H1 (cell line): Measurements from ENCODE around the gene CAMSAP3. TPM values are rescaled to one million over a fixed set of nuclear protein-coding genes. Genes with fewer than 3 reads are reported as not detected.

ENCODE experiments used
- CTCF ChIA-PET: fragments of 300-600 bp; sonication (Branson Sonifier 250); formaldehyde crosslinking; loops from one replicate; lab custom pipeline; 2021; ENCODE audit not compliant: partially characterized antibody; lab: Charles Lee
- POLR2A ChIA-PET: fragments of 300-600 bp; sonication (Branson Sonifier 250); formaldehyde crosslinking; loops from one replicate; lab custom pipeline; 2021; ENCODE audit warnings: inconsistent platforms; ENCODE audit not compliant: partially characterized antibody; lab: Charles Lee
- DNase-seq, 2 experiments: peaks; one replicate each; pipeline versions ENCODE4 v3.0.0 to v3.0.0-alpha.2; 2010 to 2022; ENCODE audit warnings: low spot score in 2 of 2, low read depth in 1 of 2, mixed read lengths in 1 of 2
- FAIRE-seq: peaks from 2 replicates; lab custom pipeline; 2011; peaks lifted over from hg19 to GRCh38; lab: Jason Lieb, UNC
- H2AFZ ChIP-seq: 2 replicates; pipeline ENCODE4 v1.8.1; 2012; ENCODE audit warnings: low read length, inconsistent platforms
- H2AK5ac ChIP-seq: 2 replicates; pipeline ENCODE4 v1.6.1; 2013; ENCODE audit warnings: low read depth, low read length
- H2BK120ac ChIP-seq: replicated peaks from 2 replicates; pipeline ENCODE3; 2013; ENCODE audit warnings: low read depth, low read length, inconsistent platforms
- H2BK12ac ChIP-seq: 2 replicates; pipeline ENCODE4 v1.6.1; 2013; ENCODE audit warnings: low read depth, low read length
- H2BK15ac ChIP-seq: 2 replicates; pipeline ENCODE4 v1.6.1; 2013; ENCODE audit warnings: low read length
- H2BK20ac ChIP-seq: 2 replicates; pipeline ENCODE4 v1.6.1; 2013; ENCODE audit warnings: low read length
- H2BK5ac ChIP-seq: 2 replicates; pipeline ENCODE4 v1.6.1; 2013; ENCODE audit warnings: low read depth, low read length
- H3K14ac ChIP-seq: 2 replicates; pipeline ENCODE4 v1.6.1; 2013; ENCODE audit warnings: inconsistent platforms; ENCODE audit not compliant: insufficient read length
- H3K18ac ChIP-seq: 2 replicates; pipeline ENCODE4 v1.6.1; 2013; ENCODE audit warnings: low read length; ENCODE audit errors: extremely low read depth
- H3K23ac ChIP-seq: 2 replicates; pipeline ENCODE4 v1.6.1; 2013; ENCODE audit warnings: inconsistent platforms; ENCODE audit not compliant: insufficient read length
- H3K23me2 ChIP-seq: 2 replicates; pipeline ENCODE4 v1.6.1; 2013; ENCODE audit warnings: low read depth, low read length
- H3K27ac ChIP-seq: 2 replicates; pipeline ENCODE4 v1.6.1; 2011; ENCODE audit warnings: low read depth, low read length, inconsistent platforms
- H3K27me3 ChIP-seq, 4 experiments: replicated peaks in 1 of 4; 1 replicate in 1 of 4; 2 replicates in 3 of 4; pipeline versions ENCODE4 v1.6.1 to v1.8.1; 2011 to 2013; ENCODE audit warnings: low read length in 3 of 4, mild to moderate bottlenecking in 3 of 4, inconsistent platforms in 2 of 4, mixed read lengths in 2 of 4, moderate library complexity in 1 of 4; ENCODE audit not compliant: control insufficient read depth in 3 of 4, insufficient read depth in 3 of 4; ENCODE audit errors: extremely low read depth in 1 of 4
- H3K36me3 ChIP-seq, 4 experiments: 2 replicates each; pipeline versions ENCODE4 v1.6.1 to v1.8.1; 2011 to 2013; ENCODE audit warnings: mild to moderate bottlenecking in 4 of 4, low read length in 3 of 4, moderate library complexity in 2 of 4, control low read depth in 1 of 4, inconsistent platforms in 1 of 4; ENCODE audit not compliant: insufficient read depth in 4 of 4, control insufficient read depth in 2 of 4
- H3K4ac ChIP-seq: replicated peaks from 2 replicates; pipeline ENCODE3; 2013; ENCODE audit warnings: low read length, low read depth, mixed read lengths, inconsistent platforms; ENCODE audit not compliant: insufficient read length
- H3K4me1 ChIP-seq, 4 experiments: replicated peaks in 1 of 4; 1 replicate in 1 of 4; 2 replicates in 3 of 4; pipeline versions ENCODE4 v1.6.1 to v1.8.1; 2011 to 2013; ENCODE audit warnings: low read length in 3 of 4, inconsistent platforms in 2 of 4, mixed read lengths in 1 of 4; ENCODE audit not compliant: insufficient read depth in 4 of 4, control insufficient read depth in 3 of 4
- H3K4me2 ChIP-seq, 2 experiments: 2 replicates each; pipeline versions ENCODE4 v1.6.1 to v1.8.1; 2011 to 2013; ENCODE audit warnings: low read depth in 2 of 2, low read length in 2 of 2, control low read depth in 1 of 2, inconsistent platforms in 1 of 2, mild to moderate bottlenecking in 1 of 2; ENCODE audit not compliant: insufficient read depth in 1 of 2
- H3K4me3 ChIP-seq, 4 experiments: fragments of 200-600, 300-600 bp in 1 of 4; sonication (generic), shearing (Covaris generic), sonication (Bioruptor Twin) in 1 of 4; 2 replicates each; pipeline versions ENCODE4 v1.5.1 to v1.8.1; 2011 to 2016; ENCODE audit warnings: low read length in 4 of 4, low read depth in 3 of 4, control low read depth in 2 of 4, inconsistent platforms in 2 of 4, mild to moderate bottlenecking in 2 of 4, mixed read lengths in 1 of 4, moderate library complexity in 1 of 4; ENCODE audit not compliant: insufficient read depth in 2 of 4; ENCODE audit errors: extremely low read depth in 1 of 4
- H3K56ac ChIP-seq: replicated peaks from 2 replicates; pipeline ENCODE3; 2013; ENCODE audit warnings: low read depth, mild to moderate bottlenecking, mixed read lengths, low read length, inconsistent platforms; ENCODE audit not compliant: insufficient read length
- H3K79me1 ChIP-seq: 2 replicates; pipeline ENCODE4 v1.6.1; 2013; ENCODE audit warnings: low read depth, low read length, control low read depth
- H3K79me2 ChIP-seq, 2 experiments: 2 replicates each; pipeline versions ENCODE4 v1.6.1 to v1.8.1; 2012 to 2013; ENCODE audit warnings: low read length in 2 of 2, mild to moderate bottlenecking in 2 of 2, inconsistent platforms in 1 of 2; ENCODE audit not compliant: insufficient read depth in 2 of 2, control insufficient read depth in 1 of 2
- H3K9ac ChIP-seq, 4 experiments: replicated peaks in 1 of 4; 1 replicate in 1 of 4; 2 replicates in 3 of 4; pipeline versions ENCODE4 v1.6.1 to v1.8.1; 2011 to 2013; ENCODE audit warnings: low read depth in 3 of 4, low read length in 3 of 4, control low read depth in 2 of 4, mild to moderate bottlenecking in 2 of 4, moderate library complexity in 2 of 4, inconsistent platforms in 1 of 4; ENCODE audit errors: extremely low read depth in 1 of 4
- H3K9me3 ChIP-seq, 2 experiments: 2 replicates each; pipeline versions ENCODE4 v1.6.1 to v1.8.1; 2012 to 2013; ENCODE audit warnings: mild to moderate bottlenecking in 2 of 2, moderate library complexity in 2 of 2, control low read depth in 1 of 2, inconsistent platforms in 1 of 2, low read depth in 1 of 2, low read length in 1 of 2, mixed read lengths in 1 of 2; ENCODE audit not compliant: insufficient read depth in 2 of 2
- H4K20me1 ChIP-seq, 2 experiments: replicated peaks in 1 of 2; 2 replicates each; pipeline versions ENCODE3 to v1.8.1; 2011 to 2013; ENCODE audit warnings: inconsistent platforms in 2 of 2, low read length in 2 of 2, mild to moderate bottlenecking in 1 of 2; ENCODE audit not compliant: insufficient read depth in 2 of 2, control insufficient read depth in 1 of 2
- H4K5ac ChIP-seq: 2 replicates; pipeline ENCODE4 v1.6.1; 2013; ENCODE audit warnings: low read length, low read depth, mixed read lengths, inconsistent platforms; ENCODE audit not compliant: insufficient read length
- H4K8ac ChIP-seq: 2 replicates; pipeline ENCODE4 v1.8.0; 2013; ENCODE audit warnings: mild to moderate bottlenecking, moderate library complexity, low read length, inconsistent platforms; ENCODE audit not compliant: insufficient read depth; ENCODE audit errors: extremely low read depth
- H4K91ac ChIP-seq: replicated peaks from 2 replicates; pipeline ENCODE3; 2013; ENCODE audit warnings: low read length, mixed read lengths, inconsistent platforms; ENCODE audit not compliant: insufficient read length
- ASH2L ChIP-seq: fragments of 200-600, 300-600 bp; sonication (generic); IDR thresholded peaks from one replicate; pipeline ENCODE4 v1.7.1; 2017; ENCODE audit warnings: low read length
- ATF3 ChIP-seq: IDR thresholded peaks from 2 replicates; pipeline ENCODE4 v1.6.1; 2011; ENCODE audit warnings: low read depth, mild to moderate bottlenecking, low read length; ENCODE audit not compliant: insufficient read depth
- BCL11A ChIP-seq, 2 experiments: IDR thresholded peaks; one replicate each; pipeline ENCODE4 v1.6.1; 2011; ENCODE audit warnings: low read depth in 2 of 2, low read length in 2 of 2, mild to moderate bottlenecking in 2 of 2
- E2F6 ChIP-seq: IDR thresholded peaks from 2 replicates; pipeline ENCODE4 v1.6.1; 2012; ENCODE audit warnings: inconsistent platforms
- HDAC6 ChIP-seq: IDR thresholded peaks from one replicate; pipeline ENCODE4 v1.7.1; 2012; ENCODE audit warnings: low read depth, mild to moderate bottlenecking, inconsistent platforms, low read length, moderate library complexity
- MAFK ChIP-seq: IDR thresholded peaks from 2 replicates; pipeline ENCODE4 v1.6.1; 2012; ENCODE audit warnings: low read depth, mild to moderate bottlenecking, improper control_type of control experiment, low read length
- SP1 ChIP-seq: IDR thresholded peaks from 2 replicates; pipeline ENCODE4 v1.6.1; 2011; ENCODE audit warnings: low read depth, low read length
- SP4 ChIP-seq: IDR thresholded peaks from 2 replicates; pipeline ENCODE4 v1.6.1; 2012; ENCODE audit warnings: low read length, inconsistent platforms
- USF2 ChIP-seq: IDR thresholded peaks from 2 replicates; pipeline ENCODE4 v1.6.1; 2011; ENCODE audit warnings: low read length, improper control_type of control experiment
- ZNF274 ChIP-seq: IDR thresholded peaks from 2 replicates; pipeline ENCODE4 v1.7.0; 2012; ENCODE audit warnings: low read length, borderline replicate concordance; ENCODE audit errors: extremely low read depth
- WGBS, 2 experiments: shearing (Covaris generic) in 1 of 2; methylation state at CpG; one replicate each; pipeline versions ENCODE4 v1.1.6 to v1.1.7; 2013 to 2015; ENCODE audit warnings: low lambda C conversion rate in 2 of 2, mixed read lengths in 2 of 2, inconsistent platforms in 1 of 2, low coverage in 1 of 2, missing lambda C conversion rate in 1 of 2; ENCODE audit not compliant: insufficient replicate concordance in 2 of 2, insufficient coverage in 1 of 2, insufficient read length in 1 of 2; ENCODE audit errors: extremely low coverage in 1 of 2, missing lambda C conversion rate in 1 of 2; 5-methylcytosine and 5-hydroxymethylcytosine counted together
- polyA plus RNA-seq, 7 experiments: library from polyadenylated mRNA; depleted of rRNA in 3 of 7; stranded (reverse) in 5 of 7; unstranded in 2 of 7; fragments of >200 nt in 5 of 7; fragments of 200-250 nt in 2 of 7; gene quantifications; 1 replicate in 5 of 7; 2 replicates in 1 of 7; 4 replicates in 1 of 7; pipeline versions ENCODE4 v1.2.1 to v1.2.3, GENCODE V29; 2011 to 2013; ENCODE audit warnings: missing spikeins in 2 of 7, mixed read lengths in 2 of 7
- total RNA-seq: library from RNA; stranded (reverse); fragmentation: NEBNext Ultra II Directional; extraction: Animal tissue kit (Norgen Biotek cat#: 25700); gene quantifications from 2 replicates; pipeline ENCODE4 v1.2.1, GENCODE V29; 2021

CAMSAP3 gene
- total and polyA plus RNA-seq, 2 of the 8 experiments (the other 6 are each of a cell fraction or from before 2014, with no cell fraction given) = 11.4 to 30.4 TPM

GRCh38 chr19:7661744-7662538 is 66.3 kb downstream of the CAMSAP3 start:
- Histone ChIP-seq H2AFZ (no peak overlapping the region), H3K79me2 (no peaks in the 10 kb centered on the region), H2BK15ac (no peak overlapping the region), H2AK5ac (no peak overlapping the region), H3K56ac (no peak overlapping the region), H4K20me1 (no peaks in the 10 kb centered on the region), H4K5ac (no peak overlapping the region), H3K79me1 (no peaks in the 10 kb centered on the region), H3K23me2 (no peaks in the 10 kb centered on the region), H2BK120ac (no peak overlapping the region), H3K9me3 (no peaks in the 10 kb centered on the region), H3K27me3 (no peaks in the 10 kb centered on the region), H3K4me1 (no peaks in the 10 kb centered on the region), H2BK12ac (no peak overlapping the region), H3K27ac (no peak overlapping the region), H3K9ac (no peak overlapping the region), H3K4me2 (no peak overlapping the region), H3K14ac (no peak overlapping the region), H3K36me3 (no peaks in the 10 kb centered on the region), H3K23ac (no peak overlapping the region), H3K4me3 (no peak overlapping the region), H2BK5ac (no peak overlapping the region), H3K4ac (no peak overlapping the region), H4K91ac (no peak overlapping the region), H3K18ac (no peak overlapping the region), H2BK20ac (no peak overlapping the region), H4K8ac (no peak overlapping the region)
- FAIRE-seq (no peak), DNase-seq (no peak)
- ChIA-PET CTCF (interaction anchor here (0.6 to 2.5 kb wide), 3 partner anchors 10 to 143 kb away, joined by 3 to 11 read pairs (median 8); partner anchors contain the start of gene TRAPPC5), POLR2A (interaction anchor here (0.7 kb wide), 1 partner anchor 28 kb away, joined by 3 read pairs; no protein-coding TSS in a partner anchor)
- no peak for TF ChIP-seq HDAC6
- TF ChIP-seq SP1 = no peak
- no peak for TF ChIP-seq BCL11A (IDR thresholded peaks at IDR 0.05; ENCODE audit: low read depth in 2 of 2, low read length in 2 of 2)
- TF ChIP-seq ASH2L = no peak
- TF ChIP-seq ZNF274 = no peak
- TF ChIP-seq SP4 = no peak
- no peak for TF ChIP-seq MAFK
- no peak for TF ChIP-seq ATF3
- no peak for TF ChIP-seq USF2
- no peak for TF ChIP-seq E2F6
- 60% methylated on average over 6 of the region's 8 CpGs; no CpG with 5 or more reads in 1 of the 2 experiments for WGBS, 2 experiments
